NCI-H2227 (cell line): ENCODE data around the gene CC2D2A.
"Not testable (repeated sequence)": the region's sequence is repeated elsewhere in the genome, so short reads cannot be mapped to it uniquely, and the experiment has no call there.

Experiments used
- DNase-seq: peaks from one replicate; lab custom pipeline; 2025; ENCODE audit not compliant: unreplicated experiment; lab: John Stamatoyannopoulos, UW

The CC2D2A gene

GRCh38 chr4:15513545-15513944, 43.9 kb downstream of the CC2D2A start:
- no peak for DNase-seq

- DNase-seq = no peak
Observed at GRCh38 chr4:15515106-15515505, 45.4 kb downstream of the CC2D2A start.

- DNase-seq = no peak
Observed at GRCh38 chr4:15516494-15516893, 46.8 kb downstream of the CC2D2A start.

GRCh38 chr4:15517681-15518080, 48.0 kb downstream of the CC2D2A start:
- DNase-seq = not testable (repeated sequence)

- no peak for DNase-seq
Observed at GRCh38 chr4:15521442-15522039, 51.9 kb downstream of the CC2D2A start.

- no peak for DNase-seq
Observed at GRCh38 chr4:15525080-15525479, 55.4 kb downstream of the CC2D2A start.

GRCh38 chr4:15526924-15527592, 57.4 kb downstream of the CC2D2A start:
- DNase-seq = no peak

GRCh38 chr4:15531792-15532191, 62.1 kb downstream of the CC2D2A start:
- no peak for DNase-seq

GRCh38 chr4:15533817-15534216, 64.1 kb downstream of the CC2D2A start:
- DNase-seq = no peak

- DNase-seq = no peak
Observed at GRCh38 chr4:15535599-15535998, 65.9 kb downstream of the CC2D2A start.

GRCh38 chr4:15536552-15537499, 67.1 kb downstream of the CC2D2A start:
- no peak for DNase-seq

- DNase-seq = no peak
Observed at GRCh38 chr4:15541941-15542340, 72.3 kb downstream of the CC2D2A start.

- no peak for DNase-seq
Observed at GRCh38 chr4:15542760-15543159, 73.1 kb downstream of the CC2D2A start.

GRCh38 chr4:15543537-15544247, 74.0 kb downstream of the CC2D2A start:
- DNase-seq = no peak

GRCh38 chr4:15544248-15544729, 74.6 kb downstream of the CC2D2A start:
- DNase-seq = no peak

GRCh38 chr4:15545371-15545770, 75.7 kb downstream of the CC2D2A start:
- DNase-seq = no peak

GRCh38 chr4:15547392-15547791, 77.7 kb downstream of the CC2D2A start:
- DNase-seq = no peak

- no peak for DNase-seq
Observed at GRCh38 chr4:15550491-15550890, 80.8 kb downstream of the CC2D2A start.

- no peak for DNase-seq
Observed at GRCh38 chr4:15551740-15552446, 82.2 kb downstream of the CC2D2A start.

GRCh38 chr4:15552557-15553362, 83.1 kb downstream of the CC2D2A start:
- no peak for DNase-seq
